SK-N-MC (cell line): ENCODE measurements around the gene ATOX1.

Source experiments
- DNase-seq: peaks from one replicate; pipeline ENCODE4 v3.0.0-alpha.2; 2011; ENCODE audit warnings: low read depth, low spot score
- H3K27ac ChIP-seq: fragments of 200-600 bp; sonication (generic); 2 replicates; pipeline ENCODE4 v1.5.1; 2016; ENCODE audit warnings: mixed run types
- H3K36me3 ChIP-seq: fragments of 200-600 bp; sonication (generic); 2 replicates; pipeline ENCODE4 v1.6.1; 2017; ENCODE audit warnings: antibody characterized with exemption, low read length, mixed read lengths; ENCODE audit not compliant: insufficient read depth
- H3K4me3 ChIP-seq: fragments of 200-600 bp; sonication (generic); 2 replicates; pipeline ENCODE4 v1.5.1; 2016
- H3K9ac ChIP-seq: fragments of 200-600 bp; sonication (generic); 2 replicates; pipeline ENCODE4 v1.8.0; 2017; ENCODE audit warnings: mixed run types, mixed read lengths; ENCODE audit not compliant: insufficient read length
- H3K9me3 ChIP-seq: fragments of 200-600 bp; sonication (generic); 2 replicates; pipeline ENCODE4 v1.6.1; 2017; ENCODE audit warnings: low read depth, mild to moderate bottlenecking, antibody characterized with exemption, low read length, moderate library complexity, mixed read lengths
- EZH2 ChIP-seq: fragments of 200-600 bp; sonication (generic); IDR thresholded peaks from one replicate; pipeline ENCODE4 v1.6.1; 2017; ENCODE audit warnings: antibody characterized with exemption
- FOXP2 ChIP-seq: optimal IDR thresholded peaks from 2 replicates; pipeline ENCODE3; 2011; ENCODE audit warnings: mild to moderate bottlenecking, moderate library complexity; ENCODE audit not compliant: insufficient read depth; ENCODE audit errors: extremely low read length, control extremely low read depth
- POLR2AphosphoS5 ChIP-seq: IDR thresholded peaks from 2 replicates; pipeline ENCODE4 v1.6.1; 2012; ENCODE audit warnings: mild to moderate bottlenecking, low read depth, low read length, borderline replicate concordance

The ATOX1 gene

GRCh38 chr5:151724360-151724759, 34.1 kb downstream of the ATOX1 start:
- H3K9me3 ChIP-seq, result no peaks in the 10 kb centered on the region
- H3K4me3 ChIP-seq, result no peak overlapping the region
- DNase-seq, result no peak
- no peak overlapping the region for H3K27ac ChIP-seq
- H3K36me3 ChIP-seq, result no peaks in the 10 kb centered on the region
- H3K9ac ChIP-seq, result no peak overlapping the region
- TF ChIP-seq FOXP2 (no peak), EZH2 (no peak), POLR2AphosphoS5 (no peak)

- no peak for DNase-seq
- Histone ChIP-seq H3K27ac (no peak overlapping the region), H3K9ac (no peak overlapping the region)
Measured at GRCh38 chr5:151722546-151722945, 35.9 kb downstream of the ATOX1 start.

GRCh38 chr5:151721812-151722391, 36.5 kb downstream of the ATOX1 start:
- Histone ChIP-seq H3K9ac (peak overlapping the region; percentile 22), H3K4me3 (no peak overlapping the region), H3K36me3 (no peaks in the 10 kb centered on the region), H3K9me3 (no peaks in the 10 kb centered on the region), H3K27ac (no peak overlapping the region)
- no peak for DNase-seq
- TF ChIP-seq FOXP2 (no peak), POLR2AphosphoS5 (no peak), EZH2 (no peak)

More at GRCh38 chr5:151722546-151722945, 35.9 kb downstream of the ATOX1 start:
- Histone ChIP-seq H3K36me3 (no peaks in the 10 kb centered on the region), H3K4me3 (no peak overlapping the region), H3K9me3 (no peaks in the 10 kb centered on the region)
- TF ChIP-seq EZH2, result no peak
- TF ChIP-seq POLR2AphosphoS5, result no peak

GRCh38 chr5:151721087-151721646, 37.3 kb downstream of the ATOX1 start:
- no peak for TF ChIP-seq EZH2
- no peak for TF ChIP-seq FOXP2
- no peak for DNase-seq
- H3K9ac ChIP-seq, result no peak overlapping the region

GRCh38 chr5:151720215-151720614, 38.2 kb downstream of the ATOX1 start:
- no peak for DNase-seq
- H3K9ac ChIP-seq, result no peak overlapping the region
- H3K27ac ChIP-seq, result no peak overlapping the region
- H3K9me3 ChIP-seq, result no peaks in the 10 kb centered on the region
- no peaks in the 10 kb centered on the region for H3K36me3 ChIP-seq
- TF ChIP-seq FOXP2, result no peak
- no peak for TF ChIP-seq POLR2AphosphoS5
- TF ChIP-seq EZH2, result no peak
- no peak overlapping the region for H3K4me3 ChIP-seq

More at GRCh38 chr5:151721087-151721646, 37.3 kb downstream of the ATOX1 start:
- Histone ChIP-seq H3K36me3 (no peaks in the 10 kb centered on the region), H3K4me3 (no peak overlapping the region), H3K27ac (no peak overlapping the region), H3K9me3 (no peaks in the 10 kb centered on the region)

- DNase-seq, result no peak
- Histone ChIP-seq H3K4me3 (no peak overlapping the region), H3K9ac (no peak overlapping the region), H3K9me3 (no peaks in the 10 kb centered on the region), H3K36me3 (no peaks in the 10 kb centered on the region), H3K27ac (no peak overlapping the region)
- TF ChIP-seq FOXP2 (no peak), EZH2 (no peak), POLR2AphosphoS5 (no peak)
Measured at GRCh38 chr5:151719228-151720000, 39.0 kb downstream of the ATOX1 start.

- H3K9me3 ChIP-seq, result no peaks in the 10 kb centered on the region
- no peak overlapping the region for H3K4me3 ChIP-seq
- H3K9ac ChIP-seq, result no peak overlapping the region
- no peak for DNase-seq
- TF ChIP-seq FOXP2 (no peak), EZH2 (no peak), POLR2AphosphoS5 (no peak)
- no peak overlapping the region for H3K27ac ChIP-seq
- H3K36me3 ChIP-seq, result no peaks in the 10 kb centered on the region
Measured at GRCh38 chr5:151718646-151719045, 39.8 kb downstream of the ATOX1 start.

GRCh38 chr5:151718153-151718552, 40.3 kb downstream of the ATOX1 start:
- H3K9ac ChIP-seq, result no peak overlapping the region
- H3K4me3 ChIP-seq, result no peak overlapping the region
- DNase-seq, result no peak
- no peaks in the 10 kb centered on the region for H3K36me3 ChIP-seq
- H3K27ac ChIP-seq, result no peak overlapping the region
- TF ChIP-seq EZH2, result no peak
- no peak for TF ChIP-seq POLR2AphosphoS5
- no peak for TF ChIP-seq FOXP2
- no peaks in the 10 kb centered on the region for H3K9me3 ChIP-seq
